ENCODE measurements around the gene STXBP1.

GRCh38 chr9:127572961-127573721, 38.9 kb upstream of the STXBP1 start:
- TF ChIP-seq ATF3 (IDR thresholded peaks at IDR 0.05) = no peak
- TF ChIP-seq ATF3 (CRISPR knock-in tag; conservative IDR thresholded peaks at IDR 0.05) = no peak
- no peak for TF ChIP-seq ZNF644 (tag; IDR thresholded peaks at IDR 0.05; ENCODE audit: low read depth)
- no peak for TF ChIP-seq MTF1 (CRISPR knock-in tag; IDR thresholded peaks at IDR 0.05; ENCODE audit: borderline replicate concordance)
- TF ChIP-seq PATZ1 (CRISPR knock-in tag; IDR thresholded peaks at IDR 0.05; ENCODE audit: borderline replicate concordance) = no peak
- TF ChIP-seq MAFF (IDR thresholded peaks at IDR 0.05; ENCODE audit: low read length) = no peak
- TF ChIP-seq PHF21A (IDR thresholded peaks at IDR 0.05; ENCODE audit: borderline replicate concordance, low read depth) = no peak
- no peak for TF ChIP-seq SP1 (CRISPR knock-in tag; IDR thresholded peaks at IDR 0.05)
- no peak for TF ChIP-seq RCOR1 (IDR thresholded peaks at IDR 0.05; ENCODE audit: borderline replicate concordance in 1 of 2, low read depth in 2 of 2, low read length in 2 of 2)
- TF ChIP-seq BACH1 (tag; IDR thresholded peaks at IDR 0.05) = no peak
- TF ChIP-seq ELK1 (CRISPR knock-in tag; IDR thresholded peaks at IDR 0.05) = no peak
- no peak for TF ChIP-seq CTCF (IDR thresholded peaks at IDR 0.05 in 2 of 3, conservative IDR thresholded peaks at IDR 0.05 in 1 of 3; ENCODE audit: insufficient read depth in 2 of 3, low read depth in 1 of 3, low read length in 3 of 3)
- TF ChIP-seq ZNF224 (CRISPR knock-in tag; IDR thresholded peaks at IDR 0.05) = no peak
- TF ChIP-seq SAFB2 (IDR thresholded peaks at IDR 0.05; ENCODE audit: borderline replicate concordance, low read depth, low read length, severe bottlenecking) = no peak

All from K562 (cell line).